Measurements from ENCODE around the gene BNC2.

Gene BNC2

DNA sequence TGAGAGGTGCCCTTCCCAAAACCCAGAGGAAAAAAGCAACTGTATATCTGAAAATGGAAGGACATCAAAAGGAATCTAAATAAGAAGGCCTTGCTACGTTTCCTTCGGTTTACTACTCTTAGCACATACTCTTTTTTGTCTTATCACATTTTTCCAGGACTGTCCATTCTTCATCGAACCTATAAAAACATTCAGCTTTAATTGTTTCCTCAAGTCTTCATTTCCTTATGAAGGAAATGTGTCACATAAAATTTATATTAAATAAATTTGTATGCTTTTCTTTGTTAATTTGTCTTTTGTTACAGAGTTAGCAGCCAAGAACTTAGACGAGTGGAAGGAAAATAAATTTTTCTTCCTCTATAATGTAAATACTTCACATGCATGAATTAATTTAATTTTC lies 255.0 kb downstream of the BNC2 start:
- H3K9me3 Mint-ChIP-seq = no peaks in the 10 kb centered on the region
- H3K27ac Mint-ChIP-seq = no peak overlapping the region
- no peaks in the 10 kb centered on the region for H3K27me3 Mint-ChIP-seq (ENCODE audit: low read depth)
- no peaks in the 10 kb centered on the region for H3K4me1 Mint-ChIP-seq (ENCODE audit: low read depth)
- H3K4me3 Mint-ChIP-seq = no peak overlapping the region
- no peaks in the 10 kb centered on the region for H3K36me3 Mint-ChIP-seq (ENCODE audit: low read depth)
- DNase-seq (ENCODE audit: low spot score) = no peak

DNA sequence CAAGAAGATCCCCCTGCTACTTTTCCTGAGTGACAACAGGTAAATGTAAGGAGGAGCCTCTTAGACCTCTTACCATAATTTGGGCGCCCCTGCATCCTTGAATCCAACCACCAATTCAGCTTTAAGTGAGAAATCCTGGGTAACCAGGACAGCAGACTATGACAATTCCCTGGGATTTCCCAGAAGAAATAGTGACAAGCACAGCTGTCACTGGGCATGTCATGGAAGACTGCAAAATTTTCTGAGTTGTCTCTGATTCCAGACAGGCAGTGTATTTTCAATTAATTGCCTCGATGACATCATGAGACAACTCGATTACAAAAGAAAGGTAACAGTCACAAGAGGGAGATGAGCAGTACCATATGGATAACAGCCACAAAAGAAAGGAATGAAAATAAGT lies 256.9 kb downstream of the BNC2 start:
- Mint-ChIP-seq H3K27me3 (ENCODE audit: low read depth) (no peaks in the 10 kb centered on the region), H3K9me3 (no peaks in the 10 kb centered on the region), H3K27ac (no peak overlapping the region), H3K4me1 (ENCODE audit: low read depth) (no peaks in the 10 kb centered on the region), H3K4me3 (no peak overlapping the region), H3K36me3 (ENCODE audit: low read depth) (no peaks in the 10 kb centered on the region)
- no peak for DNase-seq (ENCODE audit: low spot score)

DNA sequence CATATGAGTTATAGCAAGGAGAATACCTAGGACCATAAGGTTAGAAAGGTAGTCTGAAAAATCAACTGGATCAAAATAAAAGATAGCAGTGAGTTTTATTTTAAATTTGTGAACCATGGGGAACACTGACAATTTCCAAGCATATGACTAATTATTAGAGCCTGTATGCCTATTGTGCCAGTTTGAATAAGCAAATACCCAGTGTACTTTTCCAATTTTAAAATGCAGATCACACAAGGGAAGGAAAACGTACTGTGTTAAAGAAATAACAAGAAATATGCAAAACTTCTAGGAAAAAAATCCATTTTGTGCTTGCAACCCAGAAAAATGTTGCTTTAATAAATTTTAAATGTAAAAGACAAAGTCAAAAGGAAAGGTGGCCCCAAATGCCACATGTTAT lies 257.4 kb downstream of the BNC2 start:
- no peak overlapping the region for H3K4me3 Mint-ChIP-seq
- no peaks in the 10 kb centered on the region for H3K36me3 Mint-ChIP-seq (ENCODE audit: low read depth)
- no peaks in the 10 kb centered on the region for H3K9me3 Mint-ChIP-seq
- DNase-seq (ENCODE audit: low spot score) = no peak
- no peaks in the 10 kb centered on the region for H3K27me3 Mint-ChIP-seq (ENCODE audit: low read depth)
- no peaks in the 10 kb centered on the region for H3K4me1 Mint-ChIP-seq (ENCODE audit: low read depth)
- no peak overlapping the region for H3K27ac Mint-ChIP-seq

DNA sequence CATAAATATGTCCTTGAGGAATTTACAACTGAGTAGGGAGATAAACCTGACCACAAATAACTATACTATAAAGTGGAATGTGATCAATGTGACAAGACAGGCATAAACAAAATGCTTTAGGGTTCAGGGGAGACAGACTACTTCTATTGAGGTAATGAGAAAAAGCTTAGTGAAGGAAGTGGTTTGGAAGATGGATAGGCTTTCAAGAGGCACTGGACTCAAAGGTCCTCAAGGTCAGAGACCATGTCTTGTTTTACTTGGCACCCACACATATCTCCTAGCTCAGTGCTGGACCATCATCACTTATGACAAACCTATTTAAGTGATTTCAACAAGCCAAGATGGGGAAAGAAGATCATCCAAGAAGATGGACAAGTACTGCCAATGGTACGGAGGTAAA lies 257.8 kb downstream of the BNC2 start:
- no peak for DNase-seq (ENCODE audit: low spot score)
- Mint-ChIP-seq H3K9me3 (no peaks in the 10 kb centered on the region), H3K4me1 (ENCODE audit: low read depth) (no peaks in the 10 kb centered on the region), H3K27me3 (ENCODE audit: low read depth) (no peaks in the 10 kb centered on the region), H3K27ac (no peak overlapping the region), H3K4me3 (no peak overlapping the region), H3K36me3 (ENCODE audit: low read depth) (no peaks in the 10 kb centered on the region)

DNA sequence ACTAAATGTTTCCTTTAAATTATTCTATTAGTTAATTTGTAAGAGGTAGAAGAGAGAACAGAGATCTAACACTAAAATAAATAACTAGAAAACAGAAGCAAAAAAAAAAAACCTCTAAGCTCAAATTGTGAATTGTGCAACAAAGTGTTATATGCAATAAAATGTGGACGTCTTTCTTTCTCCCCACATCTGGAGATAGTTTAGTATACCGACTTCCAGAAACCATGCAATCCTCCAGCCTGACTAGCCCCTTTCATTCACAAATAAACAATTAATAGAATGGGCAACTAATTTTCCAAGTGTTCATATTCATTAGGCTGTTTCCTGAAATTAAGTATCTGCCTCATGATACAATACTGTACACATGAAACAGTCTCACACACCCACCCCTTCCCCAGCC lies 258.5 kb downstream of the BNC2 start:
- Mint-ChIP-seq H3K9me3 (no peaks in the 10 kb centered on the region), H3K27ac (no peak overlapping the region), H3K4me3 (no peak overlapping the region), H3K27me3 (ENCODE audit: low read depth) (no peaks in the 10 kb centered on the region), H3K4me1 (ENCODE audit: low read depth) (no peaks in the 10 kb centered on the region), H3K36me3 (ENCODE audit: low read depth) (no peaks in the 10 kb centered on the region)
- no peak for DNase-seq (ENCODE audit: low spot score)

DNA sequence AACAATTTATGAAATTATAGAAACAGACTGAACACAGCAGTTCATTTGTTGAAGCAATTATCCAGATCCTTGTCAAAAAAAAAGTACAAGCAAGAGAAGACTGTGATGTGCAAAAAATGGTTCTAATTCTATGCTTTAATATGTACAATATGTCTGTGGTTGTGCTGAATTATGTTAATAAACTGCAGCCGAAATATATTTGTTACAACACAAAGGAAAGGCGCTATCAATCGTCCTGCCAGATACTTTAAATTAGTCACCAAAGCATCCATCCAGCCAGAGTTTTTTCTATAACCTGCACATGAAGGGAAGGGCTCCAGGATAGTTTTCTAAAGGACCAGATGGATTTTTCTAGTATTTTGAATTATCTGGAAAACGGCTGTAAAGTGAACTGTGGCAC lies 259.5 kb downstream of the BNC2 start:
- no peaks in the 10 kb centered on the region for H3K27me3 Mint-ChIP-seq (ENCODE audit: low read depth)
- H3K9me3 Mint-ChIP-seq = no peaks in the 10 kb centered on the region
- no peak for DNase-seq (ENCODE audit: low spot score)
- no peaks in the 10 kb centered on the region for H3K36me3 Mint-ChIP-seq (ENCODE audit: low read depth)
- H3K27ac Mint-ChIP-seq = no peak overlapping the region
- H3K4me1 Mint-ChIP-seq (ENCODE audit: low read depth) = no peaks in the 10 kb centered on the region
- H3K4me3 Mint-ChIP-seq = no peak overlapping the region

DNA sequence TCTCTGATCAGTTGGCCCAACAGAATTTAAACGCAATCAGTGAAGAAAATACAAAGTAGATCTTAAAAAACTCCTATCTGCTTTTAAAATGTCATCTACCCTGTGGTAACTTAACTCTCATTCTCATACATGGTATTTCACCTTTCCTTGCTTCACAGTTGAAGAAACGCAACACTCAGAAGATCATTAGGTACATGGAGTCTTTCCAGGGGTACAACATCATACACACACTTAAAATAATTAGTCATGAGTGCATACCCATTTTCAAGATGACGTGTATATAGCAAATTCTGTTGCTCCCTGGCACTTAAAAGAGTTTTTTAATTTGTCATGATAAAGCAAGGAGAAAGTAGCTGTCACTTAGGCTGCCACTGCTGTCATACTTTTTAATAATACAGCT lies 259.9 kb downstream of the BNC2 start:
- Mint-ChIP-seq H3K36me3 (ENCODE audit: low read depth) (no peaks in the 10 kb centered on the region), H3K27me3 (ENCODE audit: low read depth) (no peaks in the 10 kb centered on the region), H3K4me1 (ENCODE audit: low read depth) (no peaks in the 10 kb centered on the region), H3K9me3 (no peaks in the 10 kb centered on the region), H3K27ac (no peak overlapping the region), H3K4me3 (no peak overlapping the region)
- DNase-seq (ENCODE audit: low spot score) = no peak

DNA sequence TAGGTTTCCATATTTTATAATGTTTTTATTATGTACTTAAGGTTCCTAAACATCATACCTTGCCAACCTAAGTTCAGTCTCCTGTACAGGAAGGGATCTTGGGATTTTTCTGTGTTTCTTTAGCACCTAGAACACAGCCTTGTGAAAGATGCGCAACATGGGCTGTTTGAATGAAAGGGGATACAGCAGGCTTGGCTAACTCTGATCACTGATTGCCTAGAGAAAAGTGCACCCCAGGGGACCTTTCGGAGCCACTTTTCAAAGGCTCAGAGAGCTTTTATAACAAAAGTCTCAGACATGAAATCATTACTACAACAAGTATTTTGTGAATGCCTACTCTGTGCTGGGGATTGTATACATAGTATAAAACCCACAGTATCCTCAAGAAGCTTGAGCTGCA lies 261.6 kb downstream of the BNC2 start:
- Mint-ChIP-seq H3K27ac (no peak overlapping the region), H3K9me3 (no peaks in the 10 kb centered on the region), H3K36me3 (ENCODE audit: low read depth) (no peaks in the 10 kb centered on the region), H3K4me1 (ENCODE audit: low read depth) (no peaks in the 10 kb centered on the region), H3K27me3 (ENCODE audit: low read depth) (no peaks in the 10 kb centered on the region), H3K4me3 (no peak overlapping the region)
- DNase-seq (ENCODE audit: low spot score) = no peak

DNA sequence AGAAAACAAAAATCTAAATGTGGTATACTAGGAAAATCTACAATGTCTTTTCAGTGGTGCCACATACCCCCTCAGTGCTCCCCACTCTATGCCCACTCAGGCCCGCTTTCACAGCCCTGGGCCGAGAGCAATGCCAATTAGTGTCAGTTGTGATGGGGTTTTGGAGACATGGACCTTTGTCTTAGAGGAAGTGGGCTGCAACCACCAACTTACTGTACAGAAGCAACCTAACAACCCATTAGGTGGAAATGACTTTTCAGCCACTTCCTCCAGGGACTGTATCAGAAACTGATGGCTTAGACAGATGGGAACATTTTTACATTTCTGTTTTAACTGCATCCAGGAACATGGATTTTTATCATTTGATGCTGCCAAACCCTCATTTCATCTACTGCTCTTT lies 268.0 kb downstream of the BNC2 start:
- Mint-ChIP-seq H3K27ac (no peak overlapping the region), H3K4me1 (ENCODE audit: low read depth) (no peaks in the 10 kb centered on the region), H3K4me3 (no peak overlapping the region), H3K9me3 (no peaks in the 10 kb centered on the region), H3K27me3 (ENCODE audit: low read depth) (no peaks in the 10 kb centered on the region), H3K36me3 (ENCODE audit: low read depth) (no peaks in the 10 kb centered on the region)
- DNase-seq (ENCODE audit: low spot score) = no peak

DNA sequence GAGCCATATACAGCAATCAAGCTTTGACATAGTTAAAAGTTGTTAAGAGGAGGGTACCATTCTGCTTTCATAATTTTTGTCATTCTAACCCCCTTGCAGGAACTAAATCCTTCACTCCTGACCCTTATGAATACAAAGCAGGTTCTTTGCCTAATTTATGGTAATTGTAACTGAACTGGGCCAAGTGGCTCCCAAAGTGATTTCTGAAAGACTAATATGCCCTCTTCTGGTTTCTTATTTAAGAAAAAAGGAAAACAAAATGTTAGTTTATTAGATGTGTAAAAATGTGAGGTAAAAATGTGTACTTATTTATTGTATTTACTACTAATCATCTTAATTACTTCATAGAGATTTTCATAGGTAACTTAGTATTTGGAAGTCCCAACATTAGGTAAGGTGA lies 268.5 kb downstream of the BNC2 start:
- Mint-ChIP-seq H3K9me3 (no peaks in the 10 kb centered on the region), H3K27ac (no peak overlapping the region), H3K27me3 (ENCODE audit: low read depth) (no peaks in the 10 kb centered on the region), H3K4me1 (ENCODE audit: low read depth) (no peaks in the 10 kb centered on the region), H3K4me3 (no peak overlapping the region), H3K36me3 (ENCODE audit: low read depth) (no peaks in the 10 kb centered on the region)
- no peak for DNase-seq (ENCODE audit: low spot score)

DNA sequence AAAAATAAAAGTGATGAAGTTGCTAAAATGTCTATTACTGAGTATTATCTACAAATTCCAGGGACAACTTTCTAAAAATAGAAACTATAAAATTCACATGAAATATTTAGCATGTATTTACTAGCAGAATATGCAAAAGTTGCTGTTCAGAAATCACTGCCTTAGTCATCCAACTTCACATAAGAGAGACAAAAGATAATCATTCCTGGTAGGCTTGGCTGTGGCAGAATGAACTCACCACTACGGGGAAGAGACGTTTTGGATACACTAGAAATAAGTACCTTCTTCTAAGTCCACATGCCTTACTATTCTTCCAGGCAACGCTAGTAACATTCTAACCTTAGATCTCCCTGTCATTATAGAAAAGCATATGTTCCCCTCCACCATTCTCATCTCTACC lies 272.2 kb downstream of the BNC2 start:
- no peak overlapping the region for H3K4me3 Mint-ChIP-seq
- H3K4me1 Mint-ChIP-seq (ENCODE audit: low read depth) = no peaks in the 10 kb centered on the region
- H3K27me3 Mint-ChIP-seq (ENCODE audit: low read depth) = no peaks in the 10 kb centered on the region
- H3K27ac Mint-ChIP-seq = no peak overlapping the region
- DNase-seq (ENCODE audit: low spot score) = no peak
- H3K36me3 Mint-ChIP-seq (ENCODE audit: low read depth) = no peaks in the 10 kb centered on the region
- no peaks in the 10 kb centered on the region for H3K9me3 Mint-ChIP-seq

DNA sequence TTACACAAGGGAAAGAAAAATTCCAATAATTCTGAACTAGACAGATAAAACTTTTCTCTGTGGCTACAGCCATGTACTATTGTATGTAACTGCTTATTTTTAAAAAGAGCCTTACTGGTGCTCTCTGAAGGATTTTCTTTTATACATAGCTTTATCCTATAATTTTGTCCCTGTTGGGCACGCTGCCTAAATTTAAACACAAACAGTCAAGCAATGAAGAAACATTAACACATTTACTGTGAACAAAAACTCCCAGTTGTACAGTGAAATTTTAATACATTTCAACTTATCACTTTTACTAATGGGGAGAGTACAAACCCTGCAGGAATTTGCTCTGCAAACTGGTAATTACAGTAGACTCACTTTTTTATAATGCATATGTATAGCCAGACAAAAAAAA lies 273.3 kb downstream of the BNC2 start:
- Mint-ChIP-seq H3K4me1 (ENCODE audit: low read depth) (no peaks in the 10 kb centered on the region), H3K4me3 (no peak overlapping the region), H3K27me3 (ENCODE audit: low read depth) (no peaks in the 10 kb centered on the region), H3K36me3 (ENCODE audit: low read depth) (no peaks in the 10 kb centered on the region), H3K9me3 (no peaks in the 10 kb centered on the region), H3K27ac (no peak overlapping the region)
- DNase-seq (ENCODE audit: low spot score) = no peak

DNA sequence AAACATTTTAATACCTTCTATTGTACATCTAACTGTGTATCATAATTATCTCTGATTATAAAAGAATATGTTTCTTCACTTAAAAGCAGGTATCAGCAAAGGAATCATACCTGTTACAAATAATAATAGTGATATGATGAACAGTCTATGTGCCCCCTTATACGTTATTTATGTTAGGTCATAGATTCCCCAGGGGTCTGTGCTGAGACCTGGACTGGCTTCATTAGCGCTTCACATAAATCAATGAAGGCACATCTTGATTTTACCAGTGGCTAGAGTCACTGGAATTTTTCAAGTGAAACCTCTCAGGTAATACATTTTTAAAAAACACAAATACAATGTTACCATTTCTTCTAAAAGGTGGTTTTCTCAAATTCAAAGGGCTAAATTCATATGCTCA lies 275.2 kb downstream of the BNC2 start:
- no peak for DNase-seq (ENCODE audit: low spot score)
- no peaks in the 10 kb centered on the region for H3K27me3 Mint-ChIP-seq (ENCODE audit: low read depth)
- H3K4me3 Mint-ChIP-seq = no peak overlapping the region
- no peaks in the 10 kb centered on the region for H3K4me1 Mint-ChIP-seq (ENCODE audit: low read depth)
- no peaks in the 10 kb centered on the region for H3K36me3 Mint-ChIP-seq (ENCODE audit: low read depth)
- H3K27ac Mint-ChIP-seq = no peak overlapping the region
- H3K9me3 Mint-ChIP-seq = no peaks in the 10 kb centered on the region

DNA sequence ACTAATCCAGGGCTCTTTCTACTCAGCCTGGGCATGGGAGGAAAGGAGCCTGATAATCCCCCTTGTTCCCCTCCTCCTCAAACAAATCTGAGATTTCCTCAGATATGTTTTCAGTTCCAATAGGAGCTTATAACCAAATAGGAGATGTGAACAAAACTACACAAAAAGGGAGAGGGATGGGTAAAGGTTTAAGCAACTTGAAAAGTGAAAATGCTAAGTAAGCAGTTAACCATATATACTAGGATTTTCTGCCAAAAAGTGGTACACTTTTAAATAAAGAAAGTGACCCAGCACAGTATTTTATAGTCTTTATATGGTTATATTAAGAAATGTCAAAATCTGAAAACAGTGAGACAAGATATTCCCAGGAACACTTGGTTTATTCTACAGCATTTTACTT lies 275.7 kb downstream of the BNC2 start:
- Mint-ChIP-seq H3K9me3 (no peaks in the 10 kb centered on the region), H3K27me3 (ENCODE audit: low read depth) (no peaks in the 10 kb centered on the region), H3K4me3 (no peak overlapping the region), H3K4me1 (ENCODE audit: low read depth) (no peaks in the 10 kb centered on the region), H3K36me3 (ENCODE audit: low read depth) (no peaks in the 10 kb centered on the region), H3K27ac (no peak overlapping the region)
- no peak for DNase-seq (ENCODE audit: low spot score)

DNA sequence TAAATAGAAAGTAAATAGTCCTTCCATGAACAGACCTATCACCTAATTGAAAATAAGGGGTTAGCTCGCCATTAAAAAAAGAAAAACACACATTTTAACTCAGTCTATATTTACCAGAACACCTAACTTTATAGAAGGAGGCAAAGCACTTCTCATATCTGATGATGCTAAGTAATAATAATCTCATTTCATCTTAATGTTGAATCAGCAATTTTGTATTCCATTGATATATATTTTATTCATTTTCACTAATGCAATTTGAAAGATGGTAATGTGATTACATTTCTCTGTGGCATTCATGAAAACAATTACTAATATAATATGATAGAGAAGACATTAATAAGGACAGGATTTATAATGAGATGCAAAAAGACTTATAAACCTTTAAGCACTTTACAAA lies 276.7 kb downstream of the BNC2 start:
- Mint-ChIP-seq H3K27ac (no peak overlapping the region), H3K9me3 (peaks cover 2% of the 10 kb centered on the region), H3K4me3 (no peak overlapping the region), H3K36me3 (ENCODE audit: low read depth) (no peaks in the 10 kb centered on the region), H3K27me3 (ENCODE audit: low read depth) (no peaks in the 10 kb centered on the region), H3K4me1 (ENCODE audit: low read depth) (no peaks in the 10 kb centered on the region)
- DNase-seq (ENCODE audit: low spot score) = no peak

DNA sequence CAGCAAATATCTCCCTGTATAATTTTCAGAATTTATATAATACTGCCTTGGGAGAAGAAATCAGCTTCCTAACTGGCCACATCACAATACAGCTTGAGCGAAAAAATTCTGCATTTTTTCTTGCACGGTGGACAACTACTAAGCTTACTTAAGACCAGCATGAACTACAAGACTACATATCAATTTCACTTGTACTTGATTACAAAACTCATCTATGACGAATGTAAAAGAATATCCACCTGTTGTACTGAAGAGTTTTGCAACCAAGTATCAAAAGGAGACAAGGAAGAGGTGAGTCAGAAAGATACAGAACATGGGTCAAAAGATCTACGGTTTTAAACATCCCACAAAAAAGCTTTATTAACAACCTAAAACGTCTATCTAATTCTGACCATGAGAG lies 279.4 kb downstream of the BNC2 start:
- Mint-ChIP-seq H3K36me3 (ENCODE audit: low read depth) (no peaks in the 10 kb centered on the region), H3K27ac (no peak overlapping the region), H3K4me1 (ENCODE audit: low read depth) (no peaks in the 10 kb centered on the region)

More for the DNA sequence above, 279.4 kb downstream of the BNC2 start:
- no peak for DNase-seq (ENCODE audit: low spot score)
- Mint-ChIP-seq H3K9me3 (peaks cover 14% of the 10 kb centered on the region), H3K27me3 (ENCODE audit: low read depth) (no peaks in the 10 kb centered on the region), H3K4me3 (no peak overlapping the region)
